H1 (cell line): ENCODE data around the gene SOBP. TPM values are rescaled to one million over a fixed set of nuclear protein-coding genes. Genes with fewer than 3 reads are reported as not detected.

ENCODE experiments used
- CTCF ChIA-PET: fragments of 300-600 bp; sonication (Branson Sonifier 250); formaldehyde crosslinking; loops from one replicate; lab custom pipeline; 2021; ENCODE audit not compliant: partially characterized antibody; lab: Charles Lee
- POLR2A ChIA-PET: fragments of 300-600 bp; sonication (Branson Sonifier 250); formaldehyde crosslinking; loops from one replicate; lab custom pipeline; 2021; ENCODE audit warnings: inconsistent platforms; ENCODE audit not compliant: partially characterized antibody; lab: Charles Lee
- DNase-seq, 2 experiments: peaks; one replicate each; pipeline versions ENCODE4 v3.0.0 to v3.0.0-alpha.2; 2010 to 2022; ENCODE audit warnings: low spot score in 2 of 2, low read depth in 1 of 2, mixed read lengths in 1 of 2
- FAIRE-seq: peaks from 2 replicates; lab custom pipeline; 2011; peaks lifted over from hg19 to GRCh38; lab: Jason Lieb, UNC
- H2AFZ ChIP-seq: 2 replicates; pipeline ENCODE4 v1.8.1; 2012; ENCODE audit warnings: low read length, inconsistent platforms
- H2AK5ac ChIP-seq: 2 replicates; pipeline ENCODE4 v1.6.1; 2013; ENCODE audit warnings: low read depth, low read length
- H2BK120ac ChIP-seq: replicated peaks from 2 replicates; pipeline ENCODE3; 2013; ENCODE audit warnings: low read depth, low read length, inconsistent platforms
- H2BK12ac ChIP-seq: 2 replicates; pipeline ENCODE4 v1.6.1; 2013; ENCODE audit warnings: low read depth, low read length
- H2BK15ac ChIP-seq: 2 replicates; pipeline ENCODE4 v1.6.1; 2013; ENCODE audit warnings: low read length
- H2BK20ac ChIP-seq: 2 replicates; pipeline ENCODE4 v1.6.1; 2013; ENCODE audit warnings: low read length
- H2BK5ac ChIP-seq: 2 replicates; pipeline ENCODE4 v1.6.1; 2013; ENCODE audit warnings: low read depth, low read length
- H3K14ac ChIP-seq: 2 replicates; pipeline ENCODE4 v1.6.1; 2013; ENCODE audit warnings: inconsistent platforms; ENCODE audit not compliant: insufficient read length
- H3K18ac ChIP-seq: 2 replicates; pipeline ENCODE4 v1.6.1; 2013; ENCODE audit warnings: low read length; ENCODE audit errors: extremely low read depth
- H3K23ac ChIP-seq: 2 replicates; pipeline ENCODE4 v1.6.1; 2013; ENCODE audit warnings: inconsistent platforms; ENCODE audit not compliant: insufficient read length
- H3K23me2 ChIP-seq: 2 replicates; pipeline ENCODE4 v1.6.1; 2013; ENCODE audit warnings: low read depth, low read length
- H3K27ac ChIP-seq: 2 replicates; pipeline ENCODE4 v1.6.1; 2011; ENCODE audit warnings: low read depth, low read length, inconsistent platforms
- H3K27me3 ChIP-seq, 4 experiments: replicated peaks in 1 of 4; 1 replicate in 1 of 4; 2 replicates in 3 of 4; pipeline versions ENCODE4 v1.6.1 to v1.8.1; 2011 to 2013; ENCODE audit warnings: low read length in 3 of 4, mild to moderate bottlenecking in 3 of 4, inconsistent platforms in 2 of 4, mixed read lengths in 2 of 4, moderate library complexity in 1 of 4; ENCODE audit not compliant: control insufficient read depth in 3 of 4, insufficient read depth in 3 of 4; ENCODE audit errors: extremely low read depth in 1 of 4
- H3K36me3 ChIP-seq, 4 experiments: 2 replicates each; pipeline versions ENCODE4 v1.6.1 to v1.8.1; 2011 to 2013; ENCODE audit warnings: mild to moderate bottlenecking in 4 of 4, low read length in 3 of 4, moderate library complexity in 2 of 4, control low read depth in 1 of 4, inconsistent platforms in 1 of 4; ENCODE audit not compliant: insufficient read depth in 4 of 4, control insufficient read depth in 2 of 4
- H3K4ac ChIP-seq: replicated peaks from 2 replicates; pipeline ENCODE3; 2013; ENCODE audit warnings: low read length, low read depth, mixed read lengths, inconsistent platforms; ENCODE audit not compliant: insufficient read length
- H3K4me1 ChIP-seq, 4 experiments: replicated peaks in 1 of 4; 1 replicate in 1 of 4; 2 replicates in 3 of 4; pipeline versions ENCODE4 v1.6.1 to v1.8.1; 2011 to 2013; ENCODE audit warnings: low read length in 3 of 4, inconsistent platforms in 2 of 4, mixed read lengths in 1 of 4; ENCODE audit not compliant: insufficient read depth in 4 of 4, control insufficient read depth in 3 of 4
- H3K4me2 ChIP-seq, 2 experiments: 2 replicates each; pipeline versions ENCODE4 v1.6.1 to v1.8.1; 2011 to 2013; ENCODE audit warnings: low read depth in 2 of 2, low read length in 2 of 2, control low read depth in 1 of 2, inconsistent platforms in 1 of 2, mild to moderate bottlenecking in 1 of 2; ENCODE audit not compliant: insufficient read depth in 1 of 2
- H3K4me3 ChIP-seq, 4 experiments: fragments of 200-600, 300-600 bp in 1 of 4; sonication (generic), shearing (Covaris generic), sonication (Bioruptor Twin) in 1 of 4; 2 replicates each; pipeline versions ENCODE4 v1.5.1 to v1.8.1; 2011 to 2016; ENCODE audit warnings: low read length in 4 of 4, low read depth in 3 of 4, control low read depth in 2 of 4, inconsistent platforms in 2 of 4, mild to moderate bottlenecking in 2 of 4, mixed read lengths in 1 of 4, moderate library complexity in 1 of 4; ENCODE audit not compliant: insufficient read depth in 2 of 4; ENCODE audit errors: extremely low read depth in 1 of 4
- H3K56ac ChIP-seq: replicated peaks from 2 replicates; pipeline ENCODE3; 2013; ENCODE audit warnings: low read depth, mild to moderate bottlenecking, mixed read lengths, low read length, inconsistent platforms; ENCODE audit not compliant: insufficient read length
- H3K79me1 ChIP-seq: 2 replicates; pipeline ENCODE4 v1.6.1; 2013; ENCODE audit warnings: low read depth, low read length, control low read depth
- H3K79me2 ChIP-seq, 2 experiments: 2 replicates each; pipeline versions ENCODE4 v1.6.1 to v1.8.1; 2012 to 2013; ENCODE audit warnings: low read length in 2 of 2, mild to moderate bottlenecking in 2 of 2, inconsistent platforms in 1 of 2; ENCODE audit not compliant: insufficient read depth in 2 of 2, control insufficient read depth in 1 of 2
- H3K9ac ChIP-seq, 4 experiments: replicated peaks in 1 of 4; 1 replicate in 1 of 4; 2 replicates in 3 of 4; pipeline versions ENCODE4 v1.6.1 to v1.8.1; 2011 to 2013; ENCODE audit warnings: low read depth in 3 of 4, low read length in 3 of 4, control low read depth in 2 of 4, mild to moderate bottlenecking in 2 of 4, moderate library complexity in 2 of 4, inconsistent platforms in 1 of 4; ENCODE audit errors: extremely low read depth in 1 of 4
- H3K9me3 ChIP-seq, 2 experiments: 2 replicates each; pipeline versions ENCODE4 v1.6.1 to v1.8.1; 2012 to 2013; ENCODE audit warnings: mild to moderate bottlenecking in 2 of 2, moderate library complexity in 2 of 2, control low read depth in 1 of 2, inconsistent platforms in 1 of 2, low read depth in 1 of 2, low read length in 1 of 2, mixed read lengths in 1 of 2; ENCODE audit not compliant: insufficient read depth in 2 of 2
- H4K20me1 ChIP-seq, 2 experiments: replicated peaks in 1 of 2; 2 replicates each; pipeline versions ENCODE3 to v1.8.1; 2011 to 2013; ENCODE audit warnings: inconsistent platforms in 2 of 2, low read length in 2 of 2, mild to moderate bottlenecking in 1 of 2; ENCODE audit not compliant: insufficient read depth in 2 of 2, control insufficient read depth in 1 of 2
- H4K5ac ChIP-seq: 2 replicates; pipeline ENCODE4 v1.6.1; 2013; ENCODE audit warnings: low read length, low read depth, mixed read lengths, inconsistent platforms; ENCODE audit not compliant: insufficient read length
- H4K8ac ChIP-seq: 2 replicates; pipeline ENCODE4 v1.8.0; 2013; ENCODE audit warnings: mild to moderate bottlenecking, moderate library complexity, low read length, inconsistent platforms; ENCODE audit not compliant: insufficient read depth; ENCODE audit errors: extremely low read depth
- H4K91ac ChIP-seq: replicated peaks from 2 replicates; pipeline ENCODE3; 2013; ENCODE audit warnings: low read length, mixed read lengths, inconsistent platforms; ENCODE audit not compliant: insufficient read length
- CHD1 ChIP-seq: IDR thresholded peaks from 2 replicates; pipeline ENCODE4 v1.6.1; 2012; ENCODE audit warnings: low read depth, low read length, improper control_type of control experiment
- HDAC6 ChIP-seq: IDR thresholded peaks from one replicate; pipeline ENCODE4 v1.7.1; 2012; ENCODE audit warnings: low read depth, mild to moderate bottlenecking, inconsistent platforms, low read length, moderate library complexity
- KDM1A ChIP-seq: fragments of 200-600, 300-600 bp; sonication (generic); IDR thresholded peaks from 2 replicates; pipeline ENCODE4 v1.7.1; 2016; ENCODE audit warnings: mild to moderate bottlenecking, low read length, borderline replicate concordance
- PHF8 ChIP-seq: fragments of 200-600 bp; sonication (generic); conservative IDR thresholded peaks from 2 replicates; pipeline ENCODE4 v1.7.1; 2012; ENCODE audit warnings: low read depth, mild to moderate bottlenecking, inconsistent platforms, low read length, moderate library complexity
- POLR2A ChIP-seq, 2 experiments: IDR thresholded peaks; 1 replicate in 1 of 2; 2 replicates in 1 of 2; pipeline ENCODE4 v1.6.1; 2011; ENCODE audit warnings: low read depth in 2 of 2, low read length in 2 of 2, mild to moderate bottlenecking in 2 of 2; ENCODE audit errors: control extremely low read depth in 1 of 2
- SIN3A ChIP-seq, 2 experiments: IDR thresholded peaks in 1 of 2; conservative IDR thresholded peaks in 1 of 2; 2 replicates each; pipeline ENCODE4 v1.6.1; 2011 to 2012; ENCODE audit warnings: low read length in 2 of 2, improper control_type of control experiment in 1 of 2, low read depth in 1 of 2, mild to moderate bottlenecking in 1 of 2
- TAF1 ChIP-seq: IDR thresholded peaks from 2 replicates; pipeline ENCODE4 v1.6.1; 2011; ENCODE audit warnings: mild to moderate bottlenecking, low read depth, low read length
- TBP ChIP-seq: IDR thresholded peaks from 2 replicates; pipeline ENCODE4 v1.6.1; 2011; ENCODE audit warnings: low read depth, low read length, improper control_type of control experiment
- WGBS, 2 experiments: shearing (Covaris generic) in 1 of 2; methylation state at CpG; one replicate each; pipeline versions ENCODE4 v1.1.6 to v1.1.7; 2013 to 2015; ENCODE audit warnings: low lambda C conversion rate in 2 of 2, mixed read lengths in 2 of 2, inconsistent platforms in 1 of 2, low coverage in 1 of 2, missing lambda C conversion rate in 1 of 2; ENCODE audit not compliant: insufficient replicate concordance in 2 of 2, insufficient coverage in 1 of 2, insufficient read length in 1 of 2; ENCODE audit errors: extremely low coverage in 1 of 2, missing lambda C conversion rate in 1 of 2; 5-methylcytosine and 5-hydroxymethylcytosine counted together
- polyA plus RNA-seq, 7 experiments: library from polyadenylated mRNA; depleted of rRNA in 3 of 7; stranded (reverse) in 5 of 7; unstranded in 2 of 7; fragments of >200 nt in 5 of 7; fragments of 200-250 nt in 2 of 7; gene quantifications; 1 replicate in 5 of 7; 2 replicates in 1 of 7; 4 replicates in 1 of 7; pipeline versions ENCODE4 v1.2.1 to v1.2.3, GENCODE V29; 2011 to 2013; ENCODE audit warnings: missing spikeins in 2 of 7, mixed read lengths in 2 of 7
- total RNA-seq: library from RNA; stranded (reverse); fragmentation: NEBNext Ultra II Directional; extraction: Animal tissue kit (Norgen Biotek cat#: 25700); gene quantifications from 2 replicates; pipeline ENCODE4 v1.2.1, GENCODE V29; 2021
- TF ChIP-seq, protein P1 (sequence below): IDR thresholded peaks from 2 replicates; pipeline ENCODE4 v1.6.1; 2012; ENCODE audit warnings: inconsistent platforms
- TF ChIP-seq, protein P2 (sequence below): IDR thresholded peaks from 2 replicates; pipeline ENCODE4 v1.6.1; 2011; ENCODE audit warnings: low read length, improper control_type of control experiment
- TF ChIP-seq, protein P3 (sequence below): IDR thresholded peaks from 2 replicates; pipeline ENCODE4 v1.6.1; 2012; ENCODE audit warnings: inconsistent platforms

SOBP gene
- total and polyA plus RNA-seq, 2 of the 8 experiments (the other 6 are each of a cell fraction or from before 2014, with no cell fraction given) = 0.45 to 6.2 TPM

DNA sequence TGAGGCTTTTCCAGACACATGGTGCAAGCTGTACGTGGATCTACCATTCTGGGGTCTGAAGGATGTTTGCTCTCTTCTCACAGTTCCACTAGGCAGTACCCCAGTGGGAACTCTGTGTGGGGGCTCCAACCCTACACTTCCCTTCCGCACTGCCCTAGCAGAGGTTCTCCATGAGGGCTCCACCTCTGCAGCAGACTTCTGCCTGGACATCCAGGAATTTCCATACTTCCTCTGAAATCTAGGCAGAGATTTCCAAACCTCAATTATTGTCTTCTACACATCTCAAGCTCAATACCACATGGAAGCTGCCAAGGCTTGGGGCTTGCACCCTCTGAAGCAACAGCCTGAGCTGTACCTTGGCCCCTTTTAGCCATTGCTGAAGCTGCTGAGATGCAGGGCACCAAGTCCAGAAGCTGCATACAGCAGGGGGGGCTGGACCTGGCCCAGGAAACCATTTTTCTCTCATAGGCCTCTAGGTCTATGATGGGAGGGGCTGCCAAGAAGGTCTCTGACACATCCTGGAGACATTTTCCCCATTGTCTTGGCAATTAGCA, 42.2 kb upstream of the SOBP start:
- peaks cover 0 to 19% of the 10 kb centered on the region in 2 experiments; a peak in 1 of 4 replicates for H3K79me2 ChIP-seq
- H3K56ac ChIP-seq = no peak overlapping the region
- no peak overlapping the region for H2BK120ac ChIP-seq
- FAIRE-seq (no peak), DNase-seq (no peak)
- H3K14ac ChIP-seq = no peak overlapping the region
- no peak overlapping the region for H2BK12ac ChIP-seq
- H3K18ac ChIP-seq = no peak overlapping the region
- no peak overlapping the region for H3K4ac ChIP-seq
- H4K20me1 ChIP-seq = no peaks in the 10 kb centered on the region
- H3K36me3 ChIP-seq = peaks cover 0 to 3% (median 0%) of the 10 kb centered on the region in 4 experiments; a peak in 2 of 8 replicates
- H4K8ac ChIP-seq = no peak overlapping the region
- H3K23me2 ChIP-seq = no peaks in the 10 kb centered on the region
- H2AFZ ChIP-seq = no peak overlapping the region
- no peak overlapping the region for H2BK5ac ChIP-seq
- H3K4me2 ChIP-seq = no peak overlapping the region
- no peak overlapping the region for H2BK20ac ChIP-seq
- H4K91ac ChIP-seq = no peak overlapping the region
- CTCF ChIA-PET = no interaction called here
- no peaks in the 10 kb centered on the region for H3K4me1 ChIP-seq
- no peak overlapping the region for H4K5ac ChIP-seq
- 92% methylated on average over 2 of the region's 2 CpGs; no CpG with 5 or more reads in 1 of the 2 experiments for WGBS, 2 experiments
- no peak overlapping the region for H3K9ac ChIP-seq
- no peak overlapping the region for H3K4me3 ChIP-seq
- H3K27ac ChIP-seq = no peak overlapping the region
- no peak overlapping the region for H2AK5ac ChIP-seq
- POLR2A ChIA-PET = interaction anchor here (2.6 kb wide), 1 partner anchor 12 kb away, joined by 7 read pairs; the partner anchor contains the start of gene PDSS2
- H3K27me3 ChIP-seq = no peaks in the 10 kb centered on the region
- H3K9me3 ChIP-seq = peaks cover 18 to 19% of the 10 kb centered on the region in 2 experiments
- no peak overlapping the region for H2BK15ac ChIP-seq
- H3K79me1 ChIP-seq = no peaks in the 10 kb centered on the region
- no peak overlapping the region for H3K23ac ChIP-seq
- TF ChIP-seq, protein P1, sequence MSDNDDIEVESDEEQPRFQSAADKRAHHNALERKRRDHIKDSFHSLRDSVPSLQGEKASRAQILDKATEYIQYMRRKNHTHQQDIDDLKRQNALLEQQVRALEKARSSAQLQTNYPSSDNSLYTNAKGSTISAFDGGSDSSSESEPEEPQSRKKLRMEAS = no peak
- TF ChIP-seq HDAC6 (no peak), PHF8 (no peak), TBP (no peak), CHD1 (no peak), TAF1 (no peak), POLR2A (IDR thresholded peaks at IDR 0.05; ENCODE audit: control extremely low read depth in 1 of 2, low read depth in 2 of 2, low read length in 2 of 2) (no peak), KDM1A (no peak; the same call in 1 of the 2 replicates), SIN3A (conservative IDR thresholded peaks at IDR 0.05 in 1 of 2, IDR thresholded peaks at IDR 0.05 in 1 of 2; ENCODE audit: low read depth in 1 of 2, low read length in 2 of 2) (no peak)
- TF ChIP-seq, protein P2, sequence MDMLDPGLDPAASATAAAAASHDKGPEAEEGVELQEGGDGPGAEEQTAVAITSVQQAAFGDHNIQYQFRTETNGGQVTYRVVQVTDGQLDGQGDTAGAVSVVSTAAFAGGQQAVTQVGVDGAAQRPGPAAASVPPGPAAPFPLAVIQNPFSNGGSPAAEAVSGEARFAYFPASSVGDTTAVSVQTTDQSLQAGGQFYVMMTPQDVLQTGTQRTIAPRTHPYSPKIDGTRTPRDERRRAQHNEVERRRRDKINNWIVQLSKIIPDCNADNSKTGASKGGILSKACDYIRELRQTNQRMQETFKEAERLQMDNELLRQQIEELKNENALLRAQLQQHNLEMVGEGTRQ = no peak
- TF ChIP-seq, protein P3, sequence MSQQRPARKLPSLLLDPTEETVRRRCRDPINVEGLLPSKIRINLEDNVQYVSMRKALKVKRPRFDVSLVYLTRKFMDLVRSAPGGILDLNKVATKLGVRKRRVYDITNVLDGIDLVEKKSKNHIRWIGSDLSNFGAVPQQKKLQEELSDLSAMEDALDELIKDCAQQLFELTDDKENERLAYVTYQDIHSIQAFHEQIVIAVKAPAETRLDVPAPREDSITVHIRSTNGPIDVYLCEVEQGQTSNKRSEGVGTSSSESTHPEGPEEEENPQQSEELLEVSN = no peak
